Lower lobe of right lung (tissue), 2 donors: ENCODE results near the gene MTREX. TPM values are rescaled to one million over a fixed set of nuclear protein-coding genes. Genes with fewer than 3 reads are reported as not detected.

ENCODE experiments used
- ATAC-seq, 2 donors: fragments of 200-7000 bp; cut with Tn5 transposase; one replicate each; pipeline ENCODE4 v1.9.1; 2020 to 2022; ENCODE audit warnings: mild to moderate bottlenecking in 2 of 2, moderate library complexity in 2 of 2
- DNase-seq: peaks from one replicate; pipeline ENCODE4 v3.0.0-alpha.2; 2020
- H3K27ac ChIP-seq: fragments of 200-600 bp; one replicate; pipeline ENCODE4 v1.8.0; 2022
- H3K27me3 ChIP-seq: fragments of 200-600 bp; one replicate; pipeline ENCODE4 v1.8.0; 2022; ENCODE audit warnings: low read depth
- H3K36me3 ChIP-seq: fragments of 200-600 bp; one replicate; pipeline ENCODE4 v1.8.0; 2022; ENCODE audit warnings: mild to moderate bottlenecking
- H3K4me1 ChIP-seq: fragments of 200-600 bp; one replicate; pipeline ENCODE4 v1.8.0; 2022
- H3K4me3 ChIP-seq: fragments of 200-600 bp; one replicate; pipeline ENCODE4 v1.8.0; 2022; ENCODE audit warnings: mild to moderate bottlenecking
- H3K9me3 ChIP-seq: fragments of 200-600 bp; one replicate; pipeline ENCODE4 v1.8.0; 2022
- intact Hi-C: fragments of 100-400 bp; cut with DNase I; formaldehyde crosslinking; loops from one replicate; pipeline ENCODE4 v1.11.0; 2022
- total RNA-seq: library from RNA; stranded (reverse); fragmentation: NEBNext Ultra II Directional; extraction: Animal tissue kit (Norgen Biotek cat#: 25700); gene quantifications from one replicate; pipeline ENCODE4 v1.2.1, GENCODE V29; 2021
- TF ChIP-seq, protein P1 (sequence below): fragments of 200-600 bp; IDR thresholded peaks from one replicate; pipeline ENCODE4 v1.8.0; 2022; ENCODE audit warnings: antibody characterized with exemption, mild to moderate bottlenecking
- donor health status: DM: no; HTN: yes; CAD: no; lungs with severe emphysema.

The MTREX gene
- total RNA-seq, 1 donor from 2014 or later = 57.0 TPM

DNA sequence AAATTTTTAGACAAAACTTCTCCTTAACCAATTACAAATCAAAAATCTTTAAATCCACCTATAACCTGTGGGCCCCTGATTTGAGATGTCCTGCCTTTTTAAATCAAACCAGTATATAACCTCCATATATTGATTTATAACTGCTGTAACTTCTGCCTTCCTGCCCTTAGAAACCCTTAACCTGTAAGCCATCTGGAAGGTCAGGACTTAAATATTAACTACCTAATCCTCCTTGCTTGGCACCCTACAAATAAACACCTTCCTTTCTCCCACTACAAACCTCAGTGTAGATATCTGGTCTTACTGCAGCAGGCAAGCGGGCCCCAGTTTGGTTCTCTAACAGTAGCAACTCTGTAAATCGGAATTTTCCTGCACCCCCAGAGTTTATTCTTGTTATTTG, 83.9 kb downstream of the MTREX start:
- intact Hi-C loops = no loop called here
- Histone ChIP-seq H3K36me3 (peaks cover 50% of the 10 kb centered on the region), H3K9me3 (peaks cover 9% of the 10 kb centered on the region), H3K4me1 (no peaks in the 10 kb centered on the region), H3K27me3 (no peaks in the 10 kb centered on the region), H3K4me3 (no peak overlapping the region), H3K27ac (no peak overlapping the region)
- TF ChIP-seq, protein P1, sequence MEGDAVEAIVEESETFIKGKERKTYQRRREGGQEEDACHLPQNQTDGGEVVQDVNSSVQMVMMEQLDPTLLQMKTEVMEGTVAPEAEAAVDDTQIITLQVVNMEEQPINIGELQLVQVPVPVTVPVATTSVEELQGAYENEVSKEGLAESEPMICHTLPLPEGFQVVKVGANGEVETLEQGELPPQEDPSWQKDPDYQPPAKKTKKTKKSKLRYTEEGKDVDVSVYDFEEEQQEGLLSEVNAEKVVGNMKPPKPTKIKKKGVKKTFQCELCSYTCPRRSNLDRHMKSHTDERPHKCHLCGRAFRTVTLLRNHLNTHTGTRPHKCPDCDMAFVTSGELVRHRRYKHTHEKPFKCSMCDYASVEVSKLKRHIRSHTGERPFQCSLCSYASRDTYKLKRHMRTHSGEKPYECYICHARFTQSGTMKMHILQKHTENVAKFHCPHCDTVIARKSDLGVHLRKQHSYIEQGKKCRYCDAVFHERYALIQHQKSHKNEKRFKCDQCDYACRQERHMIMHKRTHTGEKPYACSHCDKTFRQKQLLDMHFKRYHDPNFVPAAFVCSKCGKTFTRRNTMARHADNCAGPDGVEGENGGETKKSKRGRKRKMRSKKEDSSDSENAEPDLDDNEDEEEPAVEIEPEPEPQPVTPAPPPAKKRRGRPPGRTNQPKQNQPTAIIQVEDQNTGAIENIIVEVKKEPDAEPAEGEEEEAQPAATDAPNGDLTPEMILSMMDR = no peak
- no peak for DNase-seq
- no peak for ATAC-seq

DNA sequence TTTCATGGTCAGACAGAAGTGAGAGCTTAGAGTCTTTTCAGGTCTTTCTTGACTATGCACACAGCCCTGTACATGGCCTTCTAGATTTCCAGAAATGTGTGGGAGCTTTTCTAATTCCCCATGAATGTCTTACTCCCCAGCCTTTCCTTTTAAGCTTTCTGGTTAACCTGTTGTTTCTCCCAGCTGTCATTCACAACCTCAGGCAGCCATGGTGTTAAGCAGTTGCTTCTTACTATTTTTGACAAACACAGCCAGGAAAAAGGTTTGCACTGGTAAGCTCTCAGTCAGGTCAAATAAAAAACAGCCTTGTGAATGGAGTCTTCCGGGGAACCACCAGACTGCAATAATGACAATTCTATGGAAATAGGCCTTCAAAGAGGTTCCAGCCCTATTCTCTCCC, 84.9 kb downstream of the MTREX start:
- no peak overlapping the region for H3K27ac ChIP-seq
- no peak for ATAC-seq
- no peak overlapping the region for H3K4me3 ChIP-seq
- peaks cover 56% of the 10 kb centered on the region for H3K36me3 ChIP-seq
- intact Hi-C loops = no loop called here
- H3K27me3 ChIP-seq = no peaks in the 10 kb centered on the region
- H3K9me3 ChIP-seq = peaks cover 9% of the 10 kb centered on the region
- no peak for DNase-seq
- TF ChIP-seq, protein P1 = no peak
- H3K4me1 ChIP-seq = no peaks in the 10 kb centered on the region

DNA sequence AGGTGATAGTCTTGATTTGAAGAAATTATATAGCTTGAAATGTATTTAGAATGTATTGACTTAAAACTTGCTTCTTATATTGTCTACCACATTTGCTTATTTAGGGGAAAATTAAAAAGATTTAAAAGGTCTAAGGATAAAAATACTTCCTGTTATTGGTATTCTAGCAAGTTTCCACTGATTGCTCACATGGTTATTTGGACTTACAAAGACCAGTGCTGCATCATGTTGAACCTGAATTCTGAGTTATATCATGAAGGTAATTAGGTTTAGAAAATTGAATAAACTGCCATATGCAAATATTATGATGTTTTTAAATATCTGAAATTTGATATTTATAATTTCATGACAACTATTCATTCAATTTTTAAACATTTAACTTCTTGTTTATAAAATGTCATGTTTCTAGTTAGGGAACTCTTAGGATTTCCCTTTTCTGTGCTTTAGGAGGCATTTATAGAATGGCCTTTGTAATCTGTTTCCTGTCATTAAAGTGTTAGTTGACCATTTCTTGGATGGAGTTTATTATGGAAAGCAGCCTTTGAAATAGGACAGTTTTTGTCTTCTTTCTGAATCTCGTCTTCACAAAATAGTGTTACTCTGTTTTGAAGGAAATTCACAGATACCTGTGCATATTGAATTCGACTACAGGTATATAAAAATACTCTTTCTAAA, 85.8 kb downstream of the MTREX start:
- Histone ChIP-seq H3K27ac (no peak overlapping the region), H3K4me1 (no peaks in the 10 kb centered on the region), H3K4me3 (no peak overlapping the region), H3K27me3 (no peaks in the 10 kb centered on the region), H3K9me3 (peaks cover 9% of the 10 kb centered on the region), H3K36me3 (peaks cover 56% of the 10 kb centered on the region)
- ATAC-seq (no peak), DNase-seq (no peak)
- TF ChIP-seq, protein P1 = no peak
- intact Hi-C loops = no loop called here

DNA sequence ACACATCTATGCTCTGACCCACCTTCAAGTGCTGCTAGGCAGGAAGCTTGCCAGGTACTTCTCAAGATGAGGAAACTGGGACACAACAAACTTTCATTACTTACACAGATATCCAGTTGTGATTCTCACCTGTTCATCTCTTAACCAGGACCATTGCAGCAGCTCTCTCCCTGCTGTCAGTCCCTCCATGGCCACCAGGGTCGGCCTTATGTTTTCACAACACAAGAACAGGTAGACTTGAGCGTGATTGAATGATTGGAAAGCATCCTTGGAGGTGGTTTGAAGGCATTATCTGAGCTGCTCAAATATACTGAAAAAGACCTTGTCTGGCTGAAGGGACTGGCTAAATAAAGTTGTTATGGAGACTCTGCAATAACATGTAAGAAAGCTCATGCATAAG, 94.4 kb downstream of the MTREX start:
- H3K4me1 ChIP-seq = no peaks in the 10 kb centered on the region
- ATAC-seq = no peak
- no peaks in the 10 kb centered on the region for H3K27me3 ChIP-seq
- H3K36me3 ChIP-seq = peaks cover 88% of the 10 kb centered on the region
- no peak overlapping the region for H3K27ac ChIP-seq
- TF ChIP-seq, protein P1 = no peak
- intact Hi-C loops = no loop called here
- DNase-seq = no peak
- H3K9me3 ChIP-seq = no peaks in the 10 kb centered on the region
- no peak overlapping the region for H3K4me3 ChIP-seq

DNA sequence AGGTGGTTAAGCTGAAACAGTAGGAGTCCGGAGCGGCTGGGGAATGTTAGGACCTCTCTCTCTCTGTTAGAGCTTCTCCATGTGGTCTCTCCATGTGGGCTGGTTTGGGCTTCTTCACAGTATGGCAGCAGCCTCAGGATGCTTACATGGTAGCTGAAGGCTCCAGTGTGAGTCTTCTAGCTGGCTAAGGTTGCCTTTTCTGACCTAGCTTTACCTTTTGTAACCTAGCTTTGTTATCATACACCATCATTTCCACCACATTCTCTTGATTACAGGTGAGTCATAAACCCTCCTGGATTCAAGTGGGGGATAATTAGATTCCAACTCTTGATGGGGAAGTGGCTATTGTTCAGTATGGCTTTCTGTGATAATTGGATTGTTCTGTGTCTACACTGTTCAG, 98.5 kb downstream of the MTREX start:
- Histone ChIP-seq H3K27ac (no peak overlapping the region), H3K4me3 (no peak overlapping the region), H3K9me3 (no peaks in the 10 kb centered on the region), H3K36me3 (peaks cover 64% of the 10 kb centered on the region), H3K4me1 (peaks cover 4% of the 10 kb centered on the region), H3K27me3 (no peaks in the 10 kb centered on the region)
- DNase-seq (no peak), ATAC-seq (peak in 1 of 2 donors; percentile 40)
- intact Hi-C loops = no loop called here
- TF ChIP-seq, protein P1 = no peak
